Tibial nerve (tissue), 4 donors: ENCODE measurements around the gene AKAP12.

Experiments used
- EP300 ChIP-seq, 2 donors: sonication (generic); formaldehyde crosslinking; IDR thresholded peaks; one replicate each; pipeline ENCODE4 v1.6.1; 2017; ENCODE audit warnings: antibody characterized with exemption in 2 of 2, mild to moderate bottlenecking in 1 of 2
- POLR2A ChIP-seq, 2 donors: fragments of 450-650 bp; IDR thresholded peaks; one replicate each; pipeline ENCODE4 v1.6.1; 2017; ENCODE audit warnings: antibody characterized with exemption in 2 of 2, mild to moderate bottlenecking in 2 of 2, moderate library complexity in 2 of 2
- TF ChIP-seq, protein P1 (sequence below), 5 experiments: fragments of 200-600 bp in 3 of 5; fragments of 450-650 bp in 2 of 5; sonication (generic) in 3 of 5; IDR thresholded peaks; one replicate each; pipeline ENCODE4 v1.5.1; 2016 to 2019; ENCODE audit warnings: antibody characterized with exemption in 5 of 5, mild to moderate bottlenecking in 3 of 5, moderate library complexity in 2 of 5

DNA sequence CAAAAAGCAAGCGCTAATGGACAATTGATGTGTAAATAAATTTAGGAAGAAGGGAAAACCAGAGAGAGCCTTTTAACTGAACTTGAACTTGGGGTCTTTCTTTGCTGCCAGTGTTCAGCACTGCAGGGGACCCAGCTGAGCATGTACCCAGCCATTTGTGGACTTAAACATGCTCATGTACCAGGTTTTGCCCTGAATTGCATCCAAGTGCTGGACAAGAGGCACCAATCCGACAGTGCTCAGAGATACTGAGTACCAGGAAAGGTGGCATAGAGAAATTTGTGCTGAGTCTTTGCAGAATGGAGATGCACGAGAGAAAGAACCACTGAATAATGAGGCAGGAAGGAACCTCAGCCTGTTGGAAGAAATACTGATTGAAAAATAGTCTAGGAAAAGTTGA is 16.0 kb downstream of the AKAP12 start:
- TF ChIP-seq EP300 (IDR thresholded peaks at IDR 0.05): no peak
- TF ChIP-seq, protein P1, sequence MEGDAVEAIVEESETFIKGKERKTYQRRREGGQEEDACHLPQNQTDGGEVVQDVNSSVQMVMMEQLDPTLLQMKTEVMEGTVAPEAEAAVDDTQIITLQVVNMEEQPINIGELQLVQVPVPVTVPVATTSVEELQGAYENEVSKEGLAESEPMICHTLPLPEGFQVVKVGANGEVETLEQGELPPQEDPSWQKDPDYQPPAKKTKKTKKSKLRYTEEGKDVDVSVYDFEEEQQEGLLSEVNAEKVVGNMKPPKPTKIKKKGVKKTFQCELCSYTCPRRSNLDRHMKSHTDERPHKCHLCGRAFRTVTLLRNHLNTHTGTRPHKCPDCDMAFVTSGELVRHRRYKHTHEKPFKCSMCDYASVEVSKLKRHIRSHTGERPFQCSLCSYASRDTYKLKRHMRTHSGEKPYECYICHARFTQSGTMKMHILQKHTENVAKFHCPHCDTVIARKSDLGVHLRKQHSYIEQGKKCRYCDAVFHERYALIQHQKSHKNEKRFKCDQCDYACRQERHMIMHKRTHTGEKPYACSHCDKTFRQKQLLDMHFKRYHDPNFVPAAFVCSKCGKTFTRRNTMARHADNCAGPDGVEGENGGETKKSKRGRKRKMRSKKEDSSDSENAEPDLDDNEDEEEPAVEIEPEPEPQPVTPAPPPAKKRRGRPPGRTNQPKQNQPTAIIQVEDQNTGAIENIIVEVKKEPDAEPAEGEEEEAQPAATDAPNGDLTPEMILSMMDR (IDR thresholded peaks at IDR 0.05): no peak
- no peak for TF ChIP-seq POLR2A (IDR thresholded peaks at IDR 0.05)
